ENCODE measurements around the gene NCF2.

The NCF2 gene

DNA sequence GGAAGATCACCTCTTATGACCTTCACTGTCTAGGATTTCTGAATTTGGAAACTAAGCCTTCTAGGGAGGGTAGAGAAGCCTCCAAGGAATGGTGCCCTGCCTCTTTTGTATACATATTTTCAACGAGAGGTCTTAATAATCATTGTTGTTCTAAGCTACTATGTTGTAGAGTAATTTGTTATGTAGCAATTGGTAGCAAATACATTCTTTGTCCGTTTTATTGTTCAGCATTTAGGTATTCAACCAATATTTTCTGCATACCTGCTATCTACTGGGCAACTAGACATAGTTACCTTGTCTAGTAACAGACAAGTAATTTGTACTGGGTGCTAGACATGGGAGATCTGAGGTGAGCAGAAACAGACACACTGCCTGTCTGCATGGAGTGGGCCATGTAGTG is 20.8 kb upstream of the NCF2 start:
- no peak for ATAC-seq
- DNase-seq: no peak

DNA sequence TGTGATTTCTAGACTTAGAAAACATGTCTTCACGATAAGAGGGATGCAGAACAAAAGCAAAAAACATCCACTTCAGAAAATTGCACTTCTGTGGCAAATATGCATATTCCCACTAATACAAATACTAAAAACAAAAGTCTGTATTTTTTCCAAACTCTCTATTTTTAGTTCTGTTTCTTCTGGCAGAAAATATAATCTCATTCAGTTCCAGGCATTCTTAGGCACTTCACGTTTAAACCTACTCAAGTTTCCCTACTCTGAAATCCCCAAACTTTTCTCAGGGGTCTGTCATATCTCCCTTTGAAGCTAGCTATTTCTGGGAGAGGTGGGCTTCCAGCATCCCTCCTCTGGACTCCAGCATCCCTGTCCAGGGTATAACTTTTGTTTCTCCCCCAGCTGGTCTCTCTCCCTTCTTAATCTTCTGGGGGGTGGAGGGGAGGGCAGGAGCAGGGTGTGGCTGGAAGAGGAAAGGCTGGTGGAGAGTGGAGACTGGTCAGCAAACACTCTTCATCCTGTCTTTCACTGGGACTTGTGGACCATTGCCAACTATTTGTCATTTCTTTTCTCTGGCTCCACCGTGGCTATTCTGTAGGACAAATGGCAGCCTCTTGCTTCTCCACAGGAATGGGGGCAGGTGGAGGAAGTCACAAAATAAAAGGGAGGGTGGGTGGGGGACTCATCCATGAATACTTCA is 19.6 kb upstream of the NCF2 start:
- DNase-seq: no peak
- no peak for ATAC-seq

DNA sequence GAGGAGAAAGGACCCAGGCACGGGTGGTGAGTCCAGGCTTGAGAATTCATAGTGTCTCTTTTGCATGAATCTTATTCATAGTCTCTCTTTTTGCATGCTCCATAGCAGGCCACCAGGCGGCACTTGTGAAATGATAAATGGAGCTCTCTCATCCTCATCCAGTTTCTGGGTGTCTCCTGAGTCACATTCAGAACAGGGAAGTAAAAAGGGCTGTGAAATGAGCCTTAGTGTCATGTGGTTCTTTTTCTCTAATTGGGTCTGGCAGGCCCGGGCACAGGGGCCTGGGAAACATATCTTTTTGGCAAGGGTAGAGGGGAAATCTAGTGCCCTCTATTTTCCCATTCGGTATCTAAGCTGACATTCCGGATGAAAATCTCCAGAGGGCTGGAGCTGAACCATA is 19.1 kb upstream of the NCF2 start:
- ATAC-seq (peak; percentile 40), DNase-seq (no peak)

DNA sequence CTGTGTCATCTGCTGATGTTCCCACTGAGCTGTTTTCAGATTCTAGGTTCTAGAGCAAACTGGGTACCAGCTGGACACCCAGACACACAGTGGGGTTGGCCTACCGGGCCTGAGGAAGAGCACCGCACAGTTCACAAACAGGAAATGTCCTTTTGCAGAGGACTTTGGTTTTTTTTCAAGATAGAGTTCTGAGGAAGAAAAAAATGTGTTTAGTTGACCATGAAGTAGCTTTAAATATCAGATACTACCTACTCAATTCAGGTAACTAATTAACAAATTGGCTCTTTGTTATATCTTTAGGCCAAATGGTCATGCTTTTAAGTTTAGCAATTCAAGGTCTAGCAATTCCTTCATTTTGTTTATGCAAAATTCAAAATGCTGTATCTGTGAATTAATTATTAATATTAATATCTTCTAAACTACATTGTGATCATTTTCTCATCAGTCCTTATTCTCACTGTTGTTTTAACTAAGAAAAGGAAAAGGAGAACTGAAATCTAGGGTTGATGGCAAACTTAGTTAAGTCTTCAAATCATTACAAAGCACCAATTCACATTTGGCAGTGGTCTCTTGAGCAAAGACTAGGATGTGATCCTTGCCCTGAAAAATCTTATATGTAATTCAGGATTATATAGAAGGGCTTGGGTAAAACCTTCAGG is 17.2 kb upstream of the NCF2 start:
- no peak for DNase-seq
- no peak for ATAC-seq

DNA sequence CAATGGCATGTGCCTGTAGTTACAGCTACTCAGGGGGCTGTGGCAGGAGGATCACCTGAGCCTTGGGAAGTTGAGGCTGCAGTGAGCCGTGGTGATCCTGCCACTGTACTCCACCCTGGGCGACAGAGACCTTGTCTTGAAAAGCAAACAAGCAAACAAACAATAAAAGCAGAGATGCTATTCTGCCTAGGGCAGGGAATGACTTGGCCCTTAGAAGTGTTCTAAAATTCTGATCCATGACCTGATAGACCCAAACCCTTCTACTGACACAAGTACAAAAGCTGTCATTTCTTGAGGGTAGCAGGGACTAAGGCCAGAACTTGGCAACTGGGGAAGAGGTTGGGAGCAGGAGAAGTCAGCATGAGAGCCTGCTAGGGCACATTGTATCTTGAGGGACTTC is 15.6 kb upstream of the NCF2 start:
- ATAC-seq (no peak), DNase-seq (no peak)

DNA sequence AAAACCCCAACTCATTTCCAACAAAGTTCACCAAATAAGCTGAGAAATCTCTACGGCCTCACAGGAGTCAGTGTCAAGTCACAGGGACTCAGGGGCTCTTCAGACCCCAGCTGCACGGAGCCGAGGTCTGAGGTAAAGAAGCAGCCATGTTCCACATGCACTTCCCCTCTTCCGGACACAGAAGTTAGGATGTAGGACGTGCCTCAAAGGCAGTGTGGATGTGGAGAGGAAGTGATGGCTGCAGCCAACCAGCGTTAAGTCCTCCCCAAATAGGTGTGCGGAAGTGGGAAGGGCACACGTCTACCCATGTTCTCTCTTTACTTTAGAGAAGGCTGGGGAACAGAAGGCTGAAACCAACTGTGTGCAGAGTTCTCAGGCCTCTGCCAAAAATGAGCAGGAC is 14.6 kb upstream of the NCF2 start:
- DNase-seq (no peak), ATAC-seq (no peak)

DNA sequence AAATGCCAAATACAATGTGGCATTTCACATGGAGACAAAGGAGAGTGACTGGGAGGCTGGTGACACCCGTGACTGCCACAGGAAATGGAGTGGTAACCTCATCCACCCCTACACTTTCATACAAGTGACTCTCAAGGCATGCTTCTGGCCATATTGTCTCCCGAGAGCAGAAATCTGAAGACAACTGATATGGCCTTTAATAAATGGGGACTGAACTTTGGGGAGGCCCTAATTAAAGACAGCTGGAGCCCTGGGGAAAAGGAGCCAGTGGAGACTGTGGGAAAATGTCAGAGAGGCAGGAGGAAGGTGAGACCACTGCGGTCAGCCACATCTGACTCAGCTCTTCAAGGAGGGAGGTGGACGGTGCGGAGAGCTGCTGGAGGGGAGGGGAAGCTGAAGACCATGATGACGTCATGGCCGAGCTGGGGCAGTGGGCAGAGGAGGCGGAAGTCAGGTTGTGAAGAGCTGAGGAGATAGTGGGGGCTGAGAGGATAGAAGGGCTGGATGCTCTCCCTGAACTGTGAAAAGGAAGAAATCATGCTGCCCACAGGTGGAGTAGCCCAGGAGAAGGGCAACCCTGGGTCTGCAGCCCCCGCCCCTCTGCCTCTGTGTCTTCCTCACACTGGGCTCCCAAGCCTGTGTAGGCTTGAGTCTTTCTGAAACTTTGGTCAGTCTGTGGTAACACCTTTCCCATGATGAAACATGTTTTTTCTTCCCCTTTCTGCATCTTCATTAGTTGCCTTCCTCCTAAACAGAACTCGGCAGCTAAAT is 14.0 kb upstream of the NCF2 start:
- no peak for ATAC-seq

DNA sequence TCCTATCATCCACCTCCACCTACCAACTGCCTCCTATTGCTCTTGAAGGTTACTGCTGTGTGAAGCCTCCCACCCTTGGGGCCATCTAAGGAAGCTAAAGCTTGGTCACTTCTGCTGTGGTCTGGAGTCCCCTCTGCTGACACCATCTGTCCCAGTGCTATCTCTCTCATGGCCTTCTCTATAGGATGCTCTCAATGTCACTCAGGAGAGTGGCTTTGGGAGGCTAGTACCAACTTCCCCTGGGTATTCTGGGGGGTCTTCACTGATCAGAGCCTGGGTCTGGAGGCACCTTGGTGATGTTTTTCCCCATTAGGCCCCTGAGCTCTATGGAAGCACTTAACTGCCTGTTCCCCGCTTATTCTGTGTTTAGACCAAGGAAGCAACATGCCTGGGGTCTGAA is 12.3 kb upstream of the NCF2 start:
- DNase-seq (no peak), ATAC-seq (no peak)

More for the DNA sequence above, 14.0 kb upstream of the NCF2 start:
- no peak for DNase-seq

DNA sequence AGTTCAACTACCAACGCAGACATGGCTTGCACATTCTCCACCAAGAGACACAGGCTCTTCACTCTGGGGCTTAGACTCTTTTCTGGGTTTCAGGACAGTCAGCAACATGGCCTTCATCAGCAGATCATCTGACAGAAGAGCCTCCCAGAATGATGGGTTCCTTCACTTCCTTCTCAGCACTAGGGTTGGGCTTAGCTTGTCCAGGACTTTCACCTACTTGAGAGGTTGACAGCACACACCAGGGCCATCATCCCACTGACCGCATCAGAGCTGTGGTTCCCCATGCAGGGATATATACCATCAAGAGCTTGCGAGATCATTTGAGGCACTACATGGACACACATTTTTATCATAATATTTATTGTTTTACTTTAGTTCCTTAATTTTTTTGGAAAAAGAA is 10.4 kb upstream of the NCF2 start:
- DNase-seq: no peak
- no peak for ATAC-seq

DNA sequence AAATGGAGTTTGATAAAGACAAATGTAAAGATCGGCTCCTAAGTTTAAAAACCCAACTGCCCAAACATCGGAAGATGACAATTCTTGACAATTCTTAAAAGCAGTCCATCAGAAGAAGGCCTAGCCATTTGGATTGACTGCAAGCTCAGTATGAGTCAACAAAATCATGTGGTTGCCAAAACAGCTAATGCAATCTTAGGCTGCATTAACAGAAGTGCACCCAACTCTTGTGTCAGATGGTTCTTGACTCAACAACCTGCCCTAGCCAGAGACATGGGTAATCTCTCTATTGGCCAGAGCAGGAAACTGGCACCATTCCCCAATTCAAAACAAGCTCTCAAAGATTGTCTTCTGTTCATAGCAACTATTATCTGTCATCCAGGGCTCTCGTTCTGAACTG is 9.9 kb upstream of the NCF2 start:
- ATAC-seq: no peak
- DNase-seq: no peak

DNA sequence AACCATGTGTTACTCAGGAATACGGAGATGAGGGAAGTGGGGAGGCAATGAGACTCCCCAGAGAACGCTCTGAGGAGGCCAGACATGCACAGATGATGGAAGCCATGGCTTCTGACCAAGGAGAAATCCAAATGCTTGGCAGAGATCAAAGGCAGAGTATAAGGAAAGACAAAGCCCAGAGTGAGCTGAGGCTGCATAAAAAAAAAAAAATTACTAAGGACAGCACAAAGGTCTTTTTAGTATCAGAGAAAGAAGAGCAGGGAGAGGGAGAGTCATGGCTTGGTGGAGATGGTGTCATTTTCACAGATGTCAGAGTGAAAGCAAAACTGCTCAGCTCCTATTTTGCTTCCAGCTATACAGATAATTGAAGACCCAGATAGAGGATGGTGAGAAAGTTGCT is 8.1 kb upstream of the NCF2 start:
- ATAC-seq (peak; percentile 49), DNase-seq (no peak)

DNA sequence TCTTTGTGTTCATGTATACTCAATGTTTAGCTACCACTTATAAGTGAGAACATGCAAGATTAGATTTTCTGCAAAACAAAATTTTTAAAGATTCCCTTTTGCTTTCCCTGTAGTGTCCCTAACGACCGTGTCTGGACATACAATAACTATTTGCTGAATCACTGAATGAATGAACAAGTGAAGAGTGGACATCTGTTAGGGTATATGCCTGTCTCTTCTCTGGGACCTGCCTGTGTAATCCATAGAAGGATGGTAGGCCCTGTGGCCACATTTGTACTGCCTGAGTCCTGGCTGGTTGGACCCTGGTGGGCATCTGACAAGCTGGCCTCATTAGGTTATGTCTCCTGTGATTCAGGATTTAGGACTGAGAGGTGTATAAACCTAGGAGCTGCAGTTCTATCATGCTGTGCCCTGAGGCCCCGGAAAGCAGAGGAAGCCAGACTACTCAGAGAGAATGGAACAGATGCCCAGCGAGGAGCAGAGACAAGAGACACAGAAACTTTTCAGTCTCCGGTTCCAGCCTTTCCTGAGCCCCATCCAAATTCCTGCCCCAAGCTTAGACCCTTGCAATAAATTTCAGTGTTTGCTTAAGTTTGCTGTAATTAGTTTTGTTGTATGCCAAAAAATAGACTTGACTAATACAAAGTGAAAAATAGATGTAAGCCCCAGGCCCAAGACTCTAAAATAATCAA is 7.5 kb upstream of the NCF2 start:
- no peak for ATAC-seq
- DNase-seq: no peak

DNA sequence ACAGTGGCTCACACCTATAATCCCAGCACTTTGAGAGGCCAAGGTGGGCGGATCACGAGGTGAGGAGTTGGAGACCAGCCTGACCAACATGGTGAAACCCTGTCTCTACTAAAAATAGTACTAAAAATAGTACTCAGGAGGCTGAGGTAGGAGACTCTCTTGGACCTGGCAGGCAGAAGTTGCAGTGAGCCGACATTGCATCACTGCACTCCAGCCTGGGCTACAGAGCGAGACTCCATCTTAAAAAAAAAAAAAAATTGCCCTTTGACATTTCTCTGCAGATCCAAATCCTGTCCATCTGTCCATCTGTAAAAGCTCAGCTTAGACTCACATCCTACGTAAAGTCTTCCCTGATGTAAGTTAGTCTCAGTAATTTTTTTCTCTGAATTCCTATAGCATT is 6.2 kb upstream of the NCF2 start:
- no peak for DNase-seq
- no peak for ATAC-seq

DNA sequence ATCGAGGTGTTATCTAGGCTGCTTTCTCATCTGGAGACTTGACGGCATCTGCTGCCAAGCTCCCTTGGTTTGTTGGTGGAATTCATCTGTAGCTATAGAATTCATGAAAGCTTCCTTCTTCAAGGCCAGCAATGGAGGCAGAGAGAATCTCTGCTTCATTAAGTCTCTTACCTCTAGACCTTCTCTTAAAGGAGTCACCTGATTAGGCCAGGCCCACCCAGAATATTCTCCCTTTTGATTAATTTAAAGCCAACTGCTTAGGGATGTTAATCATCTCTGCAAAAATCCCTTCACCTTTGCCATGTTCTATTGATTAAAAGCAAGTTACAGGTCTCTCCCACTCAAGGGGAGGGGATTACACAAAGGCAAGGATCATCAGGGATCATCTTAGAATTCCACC is 5.3 kb upstream of the NCF2 start:
- DNase-seq: no peak
- ATAC-seq: no peak

DNA sequence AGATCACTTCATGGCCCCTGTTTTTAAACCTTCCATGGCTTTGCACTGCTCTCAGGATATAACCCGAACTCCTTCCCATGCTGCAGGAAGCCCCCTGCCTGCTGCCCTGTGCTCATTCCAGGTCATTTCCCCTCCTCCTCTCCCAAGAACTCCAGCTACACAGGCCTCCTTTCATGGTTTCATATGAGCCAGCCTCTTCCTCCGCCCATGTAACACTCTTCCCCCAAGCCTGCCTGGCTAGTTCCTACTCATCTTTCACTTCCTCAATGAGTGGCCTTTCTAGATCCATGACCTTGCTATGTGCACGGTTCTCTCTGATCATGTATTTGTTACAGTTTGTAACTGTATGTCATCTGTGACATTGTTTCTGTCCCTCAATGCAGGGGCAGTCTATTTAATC is 3.1 kb upstream of the NCF2 start:
- ATAC-seq (peak; percentile 8), DNase-seq (no peak)

DNA sequence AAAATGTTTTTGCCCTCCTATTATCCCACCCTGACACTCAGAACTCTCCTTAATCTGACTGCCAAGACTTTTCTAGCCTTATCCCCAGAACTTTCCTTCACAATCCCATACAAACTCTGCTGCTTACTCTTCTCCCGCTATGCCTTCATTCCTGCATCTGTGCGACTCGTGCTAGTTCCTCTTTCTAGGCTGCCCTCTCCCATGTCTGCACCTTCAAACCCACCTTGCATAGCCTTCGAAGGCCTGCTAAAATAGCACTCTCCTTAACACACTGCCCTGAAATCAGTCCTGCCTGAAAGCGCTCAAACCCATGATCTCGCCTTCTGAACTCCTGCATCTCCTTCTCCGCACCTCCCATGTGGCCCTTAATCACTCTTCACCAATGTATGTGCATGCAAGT is 2.5 kb upstream of the NCF2 start:
- ATAC-seq: no peak
- no peak for DNase-seq

DNA sequence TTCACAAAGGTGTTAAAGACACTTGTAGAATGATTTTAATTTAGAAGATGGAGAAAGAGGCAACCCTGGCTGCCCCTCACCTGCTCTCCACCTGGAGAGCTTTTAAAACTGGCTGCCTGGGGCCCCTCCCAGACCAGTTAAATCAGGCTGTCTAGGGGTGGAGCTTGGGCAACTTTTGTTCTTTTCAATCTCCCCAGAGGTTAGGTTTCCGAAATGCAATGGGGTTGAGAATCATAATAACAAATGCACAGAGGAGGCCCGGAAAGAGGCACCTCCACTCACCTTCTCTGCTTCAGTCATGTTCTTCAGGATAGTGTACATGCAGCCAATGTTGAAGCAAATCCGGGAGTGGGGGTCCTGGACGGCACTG is 400 bp downstream of the NCF2 start:
- ATAC-seq (peak; percentile 7), DNase-seq (no peak)

DNA sequence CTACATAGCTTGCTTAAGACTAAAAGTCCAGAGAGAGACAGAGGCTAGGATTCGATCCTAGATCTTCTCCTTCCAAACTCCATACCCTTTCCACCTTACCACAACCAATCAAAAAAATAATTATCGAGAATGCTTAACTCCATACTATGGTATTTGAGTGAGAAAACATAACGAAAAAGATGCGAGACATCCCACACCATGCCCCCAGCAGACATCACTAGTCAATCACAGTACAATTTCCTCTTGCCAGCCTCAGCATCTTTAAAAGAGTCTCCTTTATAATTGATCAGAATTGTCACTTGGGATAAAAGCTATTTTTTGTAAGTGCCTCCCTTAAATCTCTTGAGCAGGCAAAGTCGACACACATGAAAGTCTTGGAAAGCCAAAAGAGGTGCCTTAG is 875 bp downstream of the NCF2 start:
- ATAC-seq (no peak), DNase-seq (no peak)

DNA sequence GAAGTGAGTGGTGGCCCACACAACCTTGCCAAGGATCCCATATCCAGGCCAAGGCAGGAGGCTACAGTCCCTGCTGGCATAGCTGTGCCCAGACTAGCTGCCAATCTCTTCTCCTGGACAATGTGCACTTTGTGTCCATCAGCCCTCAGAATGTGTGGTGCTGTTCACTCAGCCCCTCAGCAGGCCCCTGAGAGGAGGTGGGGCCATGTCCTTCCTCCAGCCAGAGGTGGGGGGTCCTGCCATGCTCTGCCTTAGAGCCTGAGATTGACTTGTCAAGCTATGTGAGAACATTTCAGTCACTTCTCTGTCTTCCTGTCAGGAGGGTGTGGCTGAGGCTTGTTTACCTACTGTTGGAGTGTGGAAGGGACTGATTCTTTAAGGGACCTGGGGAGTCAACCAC is 1.4 kb downstream of the NCF2 start:
- DNase-seq: no peak
- ATAC-seq: no peak

DNA sequence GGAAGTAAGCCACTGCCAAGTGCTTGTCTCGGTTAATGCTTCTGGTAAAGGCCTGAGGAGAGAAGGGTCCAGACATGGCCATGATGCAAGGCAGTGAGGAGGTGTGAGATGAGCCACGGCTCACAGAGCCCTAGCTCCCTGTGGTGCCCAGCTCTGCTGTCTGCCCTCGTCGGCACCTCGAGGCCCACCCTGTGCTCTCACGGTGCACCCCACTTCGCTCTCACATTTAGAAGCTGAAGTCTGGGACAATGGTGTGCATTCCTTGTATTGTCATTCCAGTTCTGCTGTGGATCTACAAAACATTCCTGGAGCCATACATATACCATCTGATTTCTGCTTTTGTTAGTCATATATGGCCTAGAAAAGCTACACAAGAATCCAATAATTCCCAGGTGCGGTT is 3.3 kb downstream of the NCF2 start:
- DNase-seq (no peak), ATAC-seq (no peak)

DNA sequence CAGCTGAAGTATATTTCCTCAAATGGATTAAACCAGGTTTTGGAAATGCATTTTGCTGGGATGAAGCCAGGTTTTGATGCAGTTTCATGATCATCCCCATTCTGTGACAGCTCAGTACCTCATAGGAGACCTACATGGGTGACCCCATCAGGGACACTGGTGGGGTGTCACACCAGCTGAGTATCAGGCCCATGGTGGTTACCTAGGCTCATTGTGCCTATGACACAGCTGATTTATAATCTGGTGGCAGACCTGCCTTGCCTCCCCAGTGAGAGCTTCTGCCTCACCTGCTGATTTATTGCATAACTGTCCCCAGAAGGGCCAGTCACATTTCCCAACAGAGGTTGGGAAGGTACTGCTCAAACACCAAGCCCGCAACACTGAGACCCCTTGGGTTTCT is 3.8 kb downstream of the NCF2 start:
- ATAC-seq: no peak
- no peak for DNase-seq

DNA sequence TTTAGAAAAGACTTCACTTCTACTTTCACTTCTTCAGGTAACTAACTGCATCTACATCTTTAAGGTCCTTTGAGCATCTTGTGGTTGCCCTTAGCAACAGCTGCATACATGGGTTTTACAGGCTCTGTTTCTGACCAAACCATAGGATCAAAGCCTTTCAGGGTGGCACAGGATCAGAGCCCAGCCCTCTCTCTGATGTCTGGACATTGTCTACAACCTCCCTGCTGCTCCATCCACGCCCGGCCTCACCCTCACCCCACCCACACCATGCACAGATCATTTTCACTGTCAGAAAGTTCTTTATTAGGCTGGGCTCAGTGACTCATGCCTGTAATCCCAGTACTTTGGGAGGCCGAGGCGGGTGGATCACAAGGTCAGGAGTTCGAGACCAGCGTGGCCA is 5.2 kb downstream of the NCF2 start:
- ATAC-seq (no peak), DNase-seq (no peak)

DNA sequence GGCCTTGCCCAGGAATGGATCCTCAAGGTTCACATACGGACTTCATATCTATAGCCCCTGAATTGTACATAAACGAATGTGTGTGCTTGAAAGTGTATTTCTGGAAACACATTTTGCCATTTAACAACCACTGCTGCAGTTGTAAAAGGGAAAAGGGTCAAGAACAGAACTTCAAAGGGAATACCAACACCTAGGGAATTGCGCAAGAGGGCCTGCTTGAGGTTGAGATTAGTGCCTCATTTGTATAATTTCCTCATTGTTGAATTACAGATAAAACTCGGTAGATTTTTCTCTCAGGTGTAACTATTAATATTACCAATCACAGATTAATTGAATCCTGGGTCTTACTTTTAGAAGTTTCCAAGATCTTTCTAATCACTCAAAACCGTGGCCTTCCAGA is 6.1 kb downstream of the NCF2 start:
- ATAC-seq (no peak), DNase-seq (no peak)

All from stimulated activated naive CD8-positive, alpha-beta T cell treated with anti-CD3 and anti-CD28 coated beads, Interleukin-15, Interleukin-2, amounts not matched to agents 100 U/mL and 50 U/mL, for 24 hours (primary cell).